22Rv1 (cell line): ENCODE data around the gene ZNF112.

Source experiments
- ZFX ChIP-seq: fragments of 450-650 bp; IDR thresholded peaks from 2 replicates; pipeline ENCODE4 v1.6.1; 2017; ENCODE audit warnings: antibody characterized with exemption, borderline replicate concordance
- TF ChIP-seq, protein P1 (sequence below): fragments of 450-650 bp; IDR thresholded peaks from 2 replicates; pipeline ENCODE4 v1.5.1; 2017; ENCODE audit warnings: mild to moderate bottlenecking

DNA sequence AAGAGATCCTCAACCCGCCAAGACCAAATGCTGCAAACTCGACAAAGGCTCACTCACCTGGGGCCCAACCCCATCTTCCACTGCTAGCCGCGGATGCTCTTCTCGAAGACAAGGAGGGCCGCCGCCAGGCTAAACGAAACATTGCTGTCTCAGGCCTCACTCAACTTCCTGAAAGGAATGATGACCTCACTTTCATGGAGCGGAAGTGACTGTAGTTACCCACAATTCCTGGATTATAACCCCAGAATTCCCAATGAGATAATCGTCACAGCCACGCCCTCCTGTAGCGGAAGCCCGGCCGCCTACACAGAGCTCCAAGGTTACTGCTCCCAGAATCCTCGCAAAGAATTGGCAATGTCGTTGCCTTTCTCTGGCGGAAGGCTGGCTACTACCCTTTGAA is 10.5 kb upstream of the ZNF112 start:
- TF ChIP-seq, protein P1, sequence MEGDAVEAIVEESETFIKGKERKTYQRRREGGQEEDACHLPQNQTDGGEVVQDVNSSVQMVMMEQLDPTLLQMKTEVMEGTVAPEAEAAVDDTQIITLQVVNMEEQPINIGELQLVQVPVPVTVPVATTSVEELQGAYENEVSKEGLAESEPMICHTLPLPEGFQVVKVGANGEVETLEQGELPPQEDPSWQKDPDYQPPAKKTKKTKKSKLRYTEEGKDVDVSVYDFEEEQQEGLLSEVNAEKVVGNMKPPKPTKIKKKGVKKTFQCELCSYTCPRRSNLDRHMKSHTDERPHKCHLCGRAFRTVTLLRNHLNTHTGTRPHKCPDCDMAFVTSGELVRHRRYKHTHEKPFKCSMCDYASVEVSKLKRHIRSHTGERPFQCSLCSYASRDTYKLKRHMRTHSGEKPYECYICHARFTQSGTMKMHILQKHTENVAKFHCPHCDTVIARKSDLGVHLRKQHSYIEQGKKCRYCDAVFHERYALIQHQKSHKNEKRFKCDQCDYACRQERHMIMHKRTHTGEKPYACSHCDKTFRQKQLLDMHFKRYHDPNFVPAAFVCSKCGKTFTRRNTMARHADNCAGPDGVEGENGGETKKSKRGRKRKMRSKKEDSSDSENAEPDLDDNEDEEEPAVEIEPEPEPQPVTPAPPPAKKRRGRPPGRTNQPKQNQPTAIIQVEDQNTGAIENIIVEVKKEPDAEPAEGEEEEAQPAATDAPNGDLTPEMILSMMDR: no peak
- no peak for TF ChIP-seq ZFX
